ENCODE data around the gene RUBCN.
"Not testable (repeated sequence)": the region's sequence is repeated elsewhere in the genome, so short reads cannot be mapped to it uniquely, and the experiment has no call there.

RUBCN gene

DNA sequence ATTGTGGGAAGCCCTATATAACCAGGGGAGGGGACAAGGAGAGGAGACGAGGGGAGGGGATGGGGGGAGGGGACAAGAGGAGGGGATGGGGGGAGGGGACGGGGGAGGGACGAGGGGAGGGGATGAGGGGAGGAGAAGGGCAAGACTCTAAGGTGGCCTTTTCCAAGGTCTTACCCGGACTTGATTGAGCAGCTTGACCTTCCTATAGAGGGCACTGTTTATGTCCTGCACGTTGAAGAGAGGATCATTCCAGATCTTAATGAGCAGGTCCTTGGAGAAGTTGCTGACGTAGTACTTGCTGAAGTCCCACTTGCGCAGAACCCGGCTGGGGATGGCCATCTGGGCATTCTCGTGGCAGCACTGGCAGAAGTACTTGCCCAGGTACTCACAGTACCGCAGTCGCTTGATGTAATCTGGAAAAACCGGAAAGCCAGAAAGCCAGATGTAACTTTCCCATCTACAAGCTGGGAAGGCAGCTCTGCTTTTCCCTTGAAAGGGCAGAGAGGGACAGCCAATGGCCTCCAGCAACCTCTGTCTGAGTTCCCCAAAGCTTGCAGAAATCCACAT, 55.7 kb downstream of the RUBCN start:
- DNase-seq = no peak

DNA sequence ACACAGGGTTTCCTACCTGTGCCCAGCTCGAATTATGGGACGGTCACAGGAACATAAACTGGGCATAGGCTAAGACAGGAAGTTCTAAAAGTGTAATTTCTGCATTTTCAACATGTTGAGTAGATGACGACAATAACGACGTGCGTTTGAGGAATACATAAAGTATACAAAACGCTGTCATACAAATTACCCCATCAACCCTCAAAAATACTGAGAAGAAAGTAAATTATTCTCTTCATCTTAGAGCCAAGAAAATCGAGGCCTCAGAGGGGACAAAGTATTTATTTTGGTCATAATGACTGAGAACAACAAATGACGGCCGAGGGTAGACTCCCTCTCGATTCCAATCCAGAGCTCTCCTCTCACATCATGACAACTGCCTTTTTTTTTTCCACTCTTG, 60.8 kb downstream of the RUBCN start:
- DNase-seq = no peak

DNA sequence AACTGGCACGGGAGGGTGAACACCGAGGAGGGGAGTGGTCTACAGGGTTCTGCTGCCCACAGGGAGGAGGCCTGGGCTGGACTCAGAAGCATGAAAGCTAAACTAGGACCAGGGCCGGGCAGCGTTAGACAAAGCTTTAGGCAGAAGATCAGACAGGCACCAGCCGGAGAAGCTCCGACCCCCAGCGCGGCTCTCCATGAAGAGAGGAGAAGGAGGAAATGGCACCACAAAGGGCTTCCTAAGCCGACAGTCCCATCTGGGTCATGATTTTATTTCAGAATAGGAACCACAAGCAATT, 61.2 kb downstream of the RUBCN start:
- DNase-seq = no peak

DNA sequence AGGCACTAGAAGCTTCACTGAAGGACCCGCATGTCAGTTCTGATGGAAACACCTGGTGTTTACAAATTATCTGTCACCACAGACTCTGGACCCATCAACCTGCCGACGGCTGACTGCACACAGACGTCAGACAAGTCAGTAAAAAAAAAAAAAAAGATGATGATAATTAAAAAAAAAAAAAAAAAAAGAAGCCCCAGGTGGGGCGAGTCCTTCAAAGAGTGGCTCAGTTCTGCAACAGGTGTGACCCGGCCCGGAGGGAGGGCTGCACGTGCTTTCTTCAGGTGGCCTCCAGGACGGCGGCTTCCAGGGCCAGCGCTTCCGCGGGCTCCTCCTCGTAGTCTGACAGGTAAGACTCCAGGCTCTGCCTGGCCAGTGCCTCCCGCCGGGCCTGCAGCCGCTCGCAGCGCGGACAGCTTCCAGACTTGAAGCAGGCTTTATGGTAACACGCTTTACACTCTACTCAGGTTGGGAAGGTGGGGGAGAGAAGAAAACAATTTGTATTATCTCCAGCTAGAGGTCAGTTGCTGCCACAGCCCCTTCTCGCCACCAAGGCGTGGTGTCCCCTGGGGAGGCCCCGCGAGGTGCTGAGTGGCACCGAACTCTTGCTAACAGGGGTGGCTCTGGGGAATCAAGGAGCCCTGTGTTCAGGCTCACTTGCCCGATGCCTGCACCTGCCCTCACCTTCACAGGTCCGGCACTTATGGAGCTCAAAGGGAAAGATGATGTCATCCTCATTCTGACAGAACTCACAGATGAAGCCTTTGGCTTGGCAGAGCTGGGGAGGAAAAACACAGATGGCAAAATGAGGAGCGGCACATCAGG, 61.8 kb downstream of the RUBCN start:
- no peak for DNase-seq

DNA sequence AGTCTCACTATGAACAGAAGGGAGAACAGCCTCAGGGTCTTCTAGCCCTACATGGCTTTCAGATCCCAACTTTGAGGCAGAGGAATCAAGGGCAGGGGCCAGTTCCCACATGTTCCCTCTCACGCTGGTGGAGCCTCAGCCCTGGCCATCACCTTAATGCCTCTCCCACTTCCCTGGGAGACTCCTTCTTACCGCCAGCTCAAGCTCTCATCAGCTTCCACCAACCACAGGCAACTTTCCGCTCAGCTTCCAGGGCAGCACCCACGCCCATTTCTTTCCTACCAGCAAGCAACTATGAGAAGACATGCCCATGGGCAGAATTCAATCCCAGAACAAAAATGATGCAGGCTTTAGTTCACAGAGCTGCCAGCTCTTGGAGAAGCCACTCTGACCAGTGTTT, 63.5 kb downstream of the RUBCN start:
- DNase-seq = no peak

DNA sequence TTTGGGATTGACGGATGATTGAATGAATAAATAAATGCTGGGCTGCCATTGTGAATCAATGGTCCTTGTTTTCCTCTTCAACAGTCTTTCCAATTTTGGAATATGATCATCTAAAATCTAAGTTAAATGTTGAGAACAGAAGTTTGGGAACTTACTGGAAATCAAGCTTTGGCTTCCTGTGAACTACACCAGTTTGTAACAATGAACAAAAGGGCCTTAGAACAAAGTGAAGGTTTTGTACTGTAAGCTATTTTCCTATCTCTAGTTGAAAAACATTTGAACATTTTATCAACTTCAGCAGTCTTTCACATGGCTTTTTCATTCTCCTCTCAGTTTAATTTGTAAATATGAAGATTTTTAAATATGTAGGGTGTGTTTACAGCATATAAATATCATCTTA, 66.3 kb downstream of the RUBCN start:
- DNase-seq = no peak

DNA sequence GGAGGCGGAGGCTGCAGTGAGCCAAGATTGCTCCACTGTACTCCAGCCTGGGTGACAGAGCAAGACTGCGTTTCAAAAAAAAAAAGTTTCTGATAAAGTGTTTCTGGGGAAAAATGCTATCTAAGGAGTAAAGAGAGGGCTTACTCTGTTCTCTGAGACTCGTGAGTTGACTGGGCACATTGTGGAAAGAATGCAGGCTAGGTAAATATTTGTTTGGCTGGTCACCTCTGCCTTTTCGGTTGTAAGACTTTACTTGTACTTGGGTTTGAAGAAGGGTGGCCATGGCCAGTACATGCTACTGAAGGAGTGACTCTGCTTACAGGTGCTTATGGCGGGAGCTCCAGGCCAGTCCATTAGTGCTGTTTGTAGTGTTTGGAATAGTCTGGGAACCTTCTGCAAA, 68.7 kb downstream of the RUBCN start:
- no peak for DNase-seq

DNA sequence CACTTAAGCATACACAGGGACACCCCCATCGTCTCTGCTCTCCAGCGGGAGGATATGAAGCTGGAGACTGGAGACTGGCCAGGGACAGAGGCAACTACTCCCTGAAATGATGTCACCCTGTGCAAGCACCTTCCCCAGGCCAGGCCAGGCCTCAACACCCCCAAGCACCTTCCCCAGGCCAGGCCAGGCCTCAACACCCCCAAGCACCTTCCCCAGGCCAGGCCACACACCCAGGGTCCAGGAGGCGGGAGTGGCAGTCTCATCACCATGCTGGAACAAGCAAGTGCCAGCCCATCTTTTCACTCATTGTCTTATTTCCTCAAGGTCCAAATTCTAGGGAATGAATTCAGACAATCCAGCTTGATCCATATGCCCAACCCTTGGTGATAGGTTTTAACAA, 69.4 kb downstream of the RUBCN start:
- DNase-seq = not testable (repeated sequence)

DNA sequence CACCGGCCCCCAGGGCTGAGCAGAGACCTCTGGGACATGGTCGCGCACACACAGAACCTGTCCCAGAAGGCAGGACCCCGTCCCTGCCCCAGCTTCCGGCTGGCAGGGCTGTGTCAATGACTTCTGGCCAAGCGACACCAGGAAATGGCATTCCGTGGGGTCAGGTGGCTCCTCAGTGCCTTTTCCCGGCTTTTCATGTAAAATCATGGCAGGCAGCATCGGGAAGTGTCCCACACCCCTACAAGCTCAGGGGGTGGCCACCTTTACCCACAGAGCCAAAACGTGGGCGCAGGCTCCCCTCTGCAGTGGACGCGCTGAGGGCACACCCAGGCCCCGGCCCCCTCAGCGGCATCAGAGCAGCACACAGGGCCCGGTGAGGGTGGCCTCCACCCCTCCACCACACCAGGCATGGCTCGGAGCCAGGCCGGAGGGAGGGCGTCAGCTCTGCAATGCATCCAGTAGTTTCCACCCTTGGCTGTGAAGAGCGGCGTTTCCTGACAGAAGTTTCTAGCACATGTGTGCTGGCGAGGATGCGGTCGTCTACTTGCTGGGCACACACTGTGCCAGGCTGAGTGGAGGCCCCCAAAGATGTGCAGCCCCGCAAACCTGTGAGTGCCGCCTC, 70.4 kb downstream of the RUBCN start:
- not testable (repeated sequence) for DNase-seq

DNA sequence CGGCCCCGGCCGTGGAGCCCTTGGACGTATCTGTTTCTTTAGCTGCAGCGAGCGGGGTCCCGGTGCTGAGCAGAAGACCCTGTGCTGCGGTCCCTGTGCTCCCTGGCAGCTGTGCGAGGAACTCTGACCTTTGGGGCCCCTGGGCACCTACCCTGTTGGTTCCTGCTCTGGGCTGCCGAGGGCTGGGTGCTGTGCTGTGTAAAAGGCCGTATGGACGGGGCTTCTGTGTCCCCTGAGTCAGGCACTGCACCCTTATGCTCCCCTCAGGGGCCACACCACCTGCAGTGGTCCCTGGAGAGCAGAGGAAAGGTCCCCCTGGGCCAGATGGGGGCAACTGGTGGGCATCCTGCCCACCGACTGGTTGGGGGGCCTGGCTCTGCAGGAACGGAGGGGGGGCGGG, 71.2 kb downstream of the RUBCN start:
- not testable (repeated sequence) for DNase-seq

DNA sequence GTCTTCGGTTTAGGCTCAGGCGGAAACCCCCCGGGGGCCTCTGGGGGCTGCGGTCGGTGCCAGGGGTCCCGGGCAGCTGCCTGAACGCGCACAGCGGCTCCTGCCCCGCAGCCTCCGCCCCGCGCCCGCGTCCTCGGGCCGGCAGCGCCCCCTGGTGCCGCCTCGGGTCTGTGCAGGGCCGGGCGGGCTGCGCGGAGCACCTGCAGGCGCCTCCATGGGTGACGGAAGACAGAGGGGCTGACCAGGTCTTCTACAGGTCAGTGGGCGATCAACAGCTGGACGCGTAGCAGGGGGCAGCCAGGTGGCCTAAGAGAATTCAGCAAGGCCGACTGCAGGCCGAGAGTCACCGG, 71.6 kb downstream of the RUBCN start:
- not testable (repeated sequence) for DNase-seq

DNA sequence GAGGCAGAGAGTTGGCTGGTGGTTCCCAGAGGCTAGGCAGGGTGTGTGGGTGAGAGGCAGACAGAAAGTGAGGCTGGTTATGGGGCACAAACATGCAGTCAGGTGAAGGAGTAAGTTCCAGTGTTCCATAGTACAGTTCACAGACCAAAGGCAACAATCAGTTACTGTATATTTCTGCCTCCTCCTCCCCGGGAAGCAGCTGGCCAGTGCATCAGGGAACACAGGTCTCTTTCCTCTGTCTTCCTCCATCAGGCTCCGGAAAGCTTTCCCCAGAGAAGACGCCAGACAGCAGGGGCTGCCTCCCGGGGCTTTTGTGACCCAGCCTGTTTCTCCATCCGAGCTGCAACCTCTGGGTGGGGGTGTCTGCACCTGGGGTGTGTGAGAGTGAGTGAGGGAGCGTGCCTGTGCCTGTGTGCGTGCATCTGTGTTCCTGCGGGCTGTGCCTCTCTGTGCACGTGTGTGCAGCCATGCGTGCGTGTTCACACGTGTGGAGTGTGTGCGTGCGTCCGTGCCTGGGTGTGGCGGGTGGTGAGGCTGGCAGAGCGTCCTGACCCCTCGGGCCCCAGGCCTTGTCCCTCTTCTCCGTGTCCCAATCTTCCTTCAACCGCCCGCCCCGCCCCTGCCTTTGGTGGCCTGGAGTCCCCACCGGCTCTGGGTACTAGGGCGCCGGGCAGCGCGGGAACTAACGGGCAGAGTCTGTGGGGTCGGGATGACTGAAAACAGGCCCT, 72.1 kb downstream of the RUBCN start:
- not testable (repeated sequence) for DNase-seq

DNA sequence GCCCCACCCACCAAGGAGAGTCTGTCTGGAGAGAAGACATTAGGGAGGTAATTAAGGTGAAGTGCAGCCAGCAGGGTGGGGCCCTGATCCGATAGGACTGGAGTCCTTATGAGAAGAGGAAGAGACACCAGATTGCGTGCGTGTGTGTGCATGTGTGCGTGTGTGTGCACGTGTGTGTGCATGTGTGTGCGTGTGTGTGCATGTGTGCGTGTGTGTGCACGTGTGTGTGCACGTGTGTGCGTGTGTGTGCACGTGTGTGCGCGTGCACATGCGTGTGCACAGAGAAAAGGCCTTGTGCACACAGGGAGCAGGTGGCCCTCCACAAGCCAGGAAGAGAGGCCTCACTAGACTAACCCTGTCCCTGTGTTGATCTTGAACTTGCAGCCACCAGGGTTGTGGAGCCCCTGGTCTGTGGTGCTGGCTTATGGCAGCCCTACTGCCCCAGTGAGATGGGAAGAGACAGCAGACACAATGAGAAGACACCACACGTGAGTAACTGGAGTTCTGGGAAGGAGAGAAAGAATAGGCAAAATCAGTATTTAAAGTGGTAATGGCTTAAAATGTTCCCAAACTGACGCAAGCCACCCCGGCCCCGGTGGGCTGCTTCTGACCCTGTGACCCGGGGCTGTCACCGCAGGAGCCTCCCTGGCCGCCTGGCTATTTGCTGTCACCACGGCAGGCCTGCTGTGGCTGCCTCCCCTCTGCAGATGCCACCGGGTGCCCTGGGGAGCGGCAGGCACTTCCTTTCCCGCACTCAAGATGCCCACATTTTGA, 73.2 kb downstream of the RUBCN start:
- DNase-seq = not testable (repeated sequence)

DNA sequence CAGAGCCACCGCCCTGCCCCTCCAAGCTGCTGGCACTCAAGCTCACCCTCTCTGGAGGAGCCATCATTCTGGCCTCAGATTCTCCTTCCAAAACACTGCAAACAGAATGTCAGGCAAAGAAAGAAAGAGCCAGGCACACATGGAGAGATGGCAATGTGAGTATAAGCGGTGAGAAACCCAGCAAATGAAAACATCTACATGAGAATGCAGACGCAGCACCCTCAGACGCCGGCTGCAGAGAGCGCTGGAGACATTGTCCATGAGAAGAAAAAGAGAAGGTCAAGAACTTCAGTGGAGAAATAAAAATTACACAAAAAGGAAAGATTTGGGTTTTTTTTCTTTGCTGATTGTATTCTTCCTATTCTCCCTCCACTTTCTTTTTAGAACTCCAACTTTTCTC, 74.4 kb downstream of the RUBCN start:
- not testable (repeated sequence) for DNase-seq

DNA sequence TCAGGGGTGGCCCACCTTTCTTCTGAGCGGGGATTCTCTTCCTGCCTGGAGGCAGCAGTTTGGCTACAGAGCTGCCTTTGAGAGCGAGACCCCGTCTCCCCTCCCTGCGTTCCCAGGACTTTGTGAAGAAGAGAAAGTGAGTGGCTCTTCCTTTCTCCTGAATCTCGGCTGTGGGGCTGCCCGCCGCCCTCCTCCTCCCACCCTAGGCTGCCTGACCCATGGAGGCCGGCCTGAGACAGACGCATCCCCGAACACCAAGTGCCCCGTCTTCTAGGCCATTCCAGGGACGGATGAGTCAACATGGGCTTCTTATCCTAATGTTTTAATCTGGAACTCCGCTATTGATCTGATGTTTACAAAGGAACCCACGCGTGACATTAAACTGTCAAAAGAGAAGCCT, 74.8 kb downstream of the RUBCN start:
- not testable (repeated sequence) for DNase-seq

DNA sequence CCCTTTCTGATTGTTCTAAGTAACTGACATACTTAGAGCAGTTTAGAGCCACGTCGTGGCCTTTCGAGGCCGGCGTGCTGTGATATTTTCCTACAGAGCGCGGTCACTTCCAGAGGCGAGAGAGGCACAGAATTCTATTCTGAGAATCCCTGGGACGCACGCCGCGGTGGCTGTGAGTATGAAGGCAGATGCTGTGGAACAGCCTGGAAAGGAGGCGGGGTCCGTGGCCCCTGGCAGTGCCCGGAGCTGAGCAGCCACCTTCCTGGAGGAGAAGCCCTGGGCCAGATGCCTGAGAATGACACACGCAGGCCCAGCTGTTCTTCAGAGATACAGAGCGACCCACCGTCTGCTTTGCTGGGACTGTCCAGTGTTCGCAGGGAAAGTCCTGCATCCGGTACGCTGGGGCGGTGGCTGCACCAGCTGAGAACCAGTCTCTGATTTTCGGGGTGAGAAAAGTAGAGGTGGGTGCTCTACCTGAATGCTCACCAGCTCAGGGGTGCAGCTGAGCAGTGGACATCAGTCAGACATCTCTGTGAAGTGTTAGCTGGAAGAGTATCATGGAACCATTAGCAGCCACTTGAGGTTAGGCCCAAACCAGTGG, 75.4 kb downstream of the RUBCN start:
- DNase-seq = not testable (repeated sequence)

DNA sequence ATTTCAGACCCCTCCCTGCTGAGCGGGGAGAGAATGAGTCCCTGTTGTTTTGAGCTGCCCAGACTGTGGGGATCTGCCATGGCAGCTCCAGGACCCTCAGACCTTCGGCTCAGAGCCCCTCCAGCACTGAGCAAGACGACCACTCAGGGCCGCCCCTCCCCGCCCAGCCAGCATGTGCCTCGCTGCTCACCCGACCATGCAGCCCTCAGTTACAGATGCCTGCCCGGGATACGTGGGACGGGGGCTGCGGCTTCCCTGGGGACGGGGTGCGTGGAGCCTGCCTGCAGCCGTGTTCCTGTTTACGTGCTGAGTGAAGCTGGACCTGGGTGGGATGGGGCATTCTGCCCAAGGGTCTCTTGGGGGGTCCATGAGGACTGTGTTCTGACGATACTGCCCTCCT, 77.0 kb downstream of the RUBCN start:
- not testable (repeated sequence) for DNase-seq

DNA sequence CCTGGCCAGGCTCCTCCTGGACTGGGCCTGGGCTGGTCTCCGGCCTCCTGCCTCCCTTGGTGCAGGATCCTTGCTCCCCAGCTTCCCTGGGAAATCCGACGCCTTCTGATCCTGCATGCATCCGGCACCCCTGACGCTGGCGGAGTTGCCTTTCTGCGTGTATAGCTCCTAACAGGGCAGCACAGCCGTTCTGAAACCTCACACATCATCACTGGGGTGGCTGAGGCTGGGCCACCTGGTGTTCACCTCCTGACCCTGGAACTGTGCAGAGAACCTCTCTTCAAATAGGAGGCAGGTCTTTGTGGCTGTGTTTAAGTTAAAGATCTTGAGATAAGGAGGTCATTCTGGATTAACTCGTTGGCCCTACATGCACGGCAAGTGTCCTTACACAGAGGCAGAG, 77.6 kb downstream of the RUBCN start:
- not testable (repeated sequence) for DNase-seq

DNA sequence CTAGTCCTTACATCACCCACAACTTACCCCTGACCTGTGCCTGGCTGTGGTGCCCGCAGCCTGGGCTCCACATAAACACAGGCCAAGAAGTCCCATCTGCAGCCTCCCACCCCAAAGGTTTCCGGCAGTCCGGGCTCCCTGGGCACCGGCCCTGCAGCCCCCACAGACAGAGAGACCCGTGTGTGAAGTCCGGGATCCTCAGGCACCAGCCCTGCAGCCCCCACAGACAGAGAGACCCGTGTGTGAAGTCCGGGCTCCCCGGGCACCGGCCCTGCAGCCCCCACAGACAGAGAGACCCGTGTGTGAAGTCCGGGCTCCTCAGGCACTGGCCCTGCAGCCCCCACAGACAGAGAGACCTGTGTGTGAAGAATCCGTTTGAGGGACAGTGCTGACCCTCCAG, 78.0 kb downstream of the RUBCN start:
- DNase-seq = not testable (repeated sequence)

DNA sequence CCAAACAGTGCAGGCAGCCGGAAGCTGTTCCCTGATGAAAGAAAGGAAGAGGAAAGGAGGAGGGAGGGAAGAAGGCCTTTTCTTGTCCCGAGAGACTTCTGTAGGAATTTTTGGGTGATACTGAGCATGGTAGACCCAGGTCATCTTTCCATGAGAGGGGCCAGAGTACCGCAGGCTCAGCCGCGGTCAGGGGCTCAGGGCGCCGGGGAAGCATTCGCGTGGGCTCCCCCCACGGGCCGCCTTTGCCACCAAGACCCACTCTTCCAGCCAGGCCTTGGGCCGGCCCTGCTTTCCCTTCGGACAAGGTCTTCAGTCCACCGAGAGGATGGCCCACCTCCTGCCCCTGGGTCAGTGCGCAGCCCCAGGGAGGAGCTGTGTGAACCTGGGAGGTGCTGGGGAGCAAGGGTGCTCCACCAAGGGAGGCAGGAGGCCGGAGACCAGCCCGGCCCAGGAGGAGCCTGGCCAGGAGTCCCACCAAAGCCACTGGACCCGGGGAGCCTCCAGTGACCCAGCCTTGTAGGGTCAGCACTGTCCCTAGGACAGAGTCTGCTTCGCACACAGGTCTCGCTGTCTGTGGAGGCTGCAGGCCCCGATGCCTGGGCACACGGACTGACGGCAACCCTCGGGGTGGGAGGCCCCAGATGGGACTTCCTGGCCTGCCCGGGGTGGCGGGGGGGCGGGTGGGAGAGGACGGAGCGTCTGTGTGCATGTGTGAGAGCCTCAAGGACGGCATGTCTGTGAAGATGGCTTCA, 79.0 kb downstream of the RUBCN start:
- not testable (repeated sequence) for DNase-seq

DNA sequence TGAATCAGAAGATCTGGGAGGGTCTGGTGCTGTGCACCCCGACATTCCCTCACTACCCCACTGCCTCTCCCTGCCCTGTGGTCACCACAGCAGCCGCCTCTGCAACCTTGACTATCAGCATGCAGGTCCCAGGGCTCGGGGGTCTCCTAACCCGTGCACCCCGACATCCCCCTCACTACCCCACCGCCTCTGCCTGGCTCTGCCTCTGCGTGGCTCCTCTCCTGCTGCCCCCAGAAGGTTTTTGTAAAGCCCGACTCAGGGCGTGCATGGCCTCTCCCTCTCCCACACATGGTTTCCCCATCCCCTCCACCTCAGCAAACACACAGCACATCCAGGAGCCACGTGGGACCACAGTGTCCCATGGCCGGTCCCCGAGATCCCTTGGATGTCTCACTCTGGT, 79.7 kb downstream of the RUBCN start:
- not testable (repeated sequence) for DNase-seq

DNA sequence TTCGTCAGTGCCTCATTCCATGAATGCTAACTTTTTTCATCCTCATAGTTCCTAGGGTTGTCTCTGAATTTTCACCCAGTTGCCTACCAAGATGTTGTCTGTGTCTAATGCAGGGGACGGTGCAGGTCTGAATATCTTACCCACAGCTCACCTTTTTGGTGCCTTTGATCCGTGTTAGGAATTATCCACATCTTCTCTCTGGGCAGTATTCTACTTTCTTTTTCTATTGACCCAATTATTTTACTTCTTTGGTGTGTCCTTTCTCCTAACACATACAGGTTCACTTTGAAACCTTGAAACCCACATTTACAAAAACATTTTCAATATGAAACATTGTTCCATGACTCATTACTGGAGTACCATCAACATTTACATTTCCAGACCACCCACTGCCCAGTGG, 80.6 kb downstream of the RUBCN start:
- DNase-seq = not testable (repeated sequence)

All from NCI-H1694 (cell line).